ENCODE data around the gene UMAD1.

Gene UMAD1

GRCh38 chr7:7881581-7881980, 241.0 kb downstream of the UMAD1 start:
- Histone ChIP-seq H3K27ac (ENCODE audit: low read depth, low read length, severe bottlenecking) (no peak overlapping the region), H3K9me3 (ENCODE audit: control insufficient read depth, low read length) (no peaks in the 10 kb centered on the region), H3K36me3 (ENCODE audit: control insufficient read depth, insufficient read depth, low read length) (no peaks in the 10 kb centered on the region), H3K4me3 (ENCODE audit: extremely low read depth, insufficient read depth, low read length, poor library complexity, severe bottlenecking) (no peak overlapping the region), H3K4me1 (ENCODE audit: control insufficient read depth, insufficient read depth, low read length, poor library complexity, severe bottlenecking) (no peaks in the 10 kb centered on the region)
- whole genome bisulfite sequencing, 2 experiments (ENCODE audit: insufficient coverage in 2 of 2), result 97 to 100% methylated on average over 2 to 3 of the region's 6 CpGs

GRCh38 chr7:7882888-7883287, 242.3 kb downstream of the UMAD1 start:
- WGBS, 2 experiments (ENCODE audit: insufficient coverage in 2 of 2), result 95 to 100% methylated on average over 1 of the region's 2 CpGs
- Histone ChIP-seq H3K36me3 (ENCODE audit: control insufficient read depth, insufficient read depth, low read length) (no peaks in the 10 kb centered on the region), H3K9me3 (ENCODE audit: control insufficient read depth, low read length) (no peaks in the 10 kb centered on the region), H3K4me3 (ENCODE audit: extremely low read depth, insufficient read depth, low read length, poor library complexity, severe bottlenecking) (no peak overlapping the region), H3K27ac (ENCODE audit: low read depth, low read length, severe bottlenecking) (no peak overlapping the region), H3K4me1 (ENCODE audit: control insufficient read depth, insufficient read depth, low read length, poor library complexity, severe bottlenecking) (no peaks in the 10 kb centered on the region)

- Histone ChIP-seq H3K4me3 (ENCODE audit: extremely low read depth, insufficient read depth, low read length, poor library complexity, severe bottlenecking) (no peak overlapping the region), H3K36me3 (ENCODE audit: control insufficient read depth, insufficient read depth, low read length) (no peaks in the 10 kb centered on the region), H3K4me1 (ENCODE audit: control insufficient read depth, insufficient read depth, low read length, poor library complexity, severe bottlenecking) (no peaks in the 10 kb centered on the region), H3K27ac (ENCODE audit: low read depth, low read length, severe bottlenecking) (no peak overlapping the region), H3K9me3 (ENCODE audit: control insufficient read depth, low read length) (no peaks in the 10 kb centered on the region)
- WGBS, 2 experiments (ENCODE audit: insufficient coverage in 2 of 2), result 100% methylated on average over 1 of the region's 2 CpGs
Observed at GRCh38 chr7:7883394-7883793, 242.8 kb downstream of the UMAD1 start.

- Histone ChIP-seq H3K27ac (ENCODE audit: low read depth, low read length, severe bottlenecking) (no peak overlapping the region), H3K36me3 (ENCODE audit: control insufficient read depth, insufficient read depth, low read length) (no peaks in the 10 kb centered on the region), H3K9me3 (ENCODE audit: control insufficient read depth, low read length) (no peaks in the 10 kb centered on the region), H3K4me1 (ENCODE audit: control insufficient read depth, insufficient read depth, low read length, poor library complexity, severe bottlenecking) (no peaks in the 10 kb centered on the region), H3K4me3 (ENCODE audit: extremely low read depth, insufficient read depth, low read length, poor library complexity, severe bottlenecking) (no peak overlapping the region)
- 84 to 88% methylated on average over 2 of the region's 3 CpGs for WGBS, 2 experiments (ENCODE audit: insufficient coverage in 2 of 2)
Observed at GRCh38 chr7:7884855-7885254, 244.3 kb downstream of the UMAD1 start.

GRCh38 chr7:7889791-7890568, 249.4 kb downstream of the UMAD1 start:
- Histone ChIP-seq H3K4me1 (ENCODE audit: control insufficient read depth, insufficient read depth, low read length, poor library complexity, severe bottlenecking) (no peaks in the 10 kb centered on the region), H3K4me3 (ENCODE audit: extremely low read depth, insufficient read depth, low read length, poor library complexity, severe bottlenecking) (no peak overlapping the region), H3K9me3 (ENCODE audit: control insufficient read depth, low read length) (no peaks in the 10 kb centered on the region), H3K36me3 (ENCODE audit: control insufficient read depth, insufficient read depth, low read length) (no peaks in the 10 kb centered on the region), H3K27ac (ENCODE audit: low read depth, low read length, severe bottlenecking) (no peak overlapping the region)
- 65 to 88% methylated on average over 2 to 3 of the region's 5 CpGs for WGBS, 2 experiments (ENCODE audit: insufficient coverage in 2 of 2)

GRCh38 chr7:7895004-7895650, 254.6 kb downstream of the UMAD1 start:
- no peaks in the 10 kb centered on the region for H3K9me3 ChIP-seq (ENCODE audit: control insufficient read depth, low read length)
- WGBS, 2 experiments (ENCODE audit: insufficient coverage in 2 of 2), result 80 to 100% methylated on average over 1 to 2 of the region's 7 CpGs
- H3K36me3 ChIP-seq (ENCODE audit: control insufficient read depth, insufficient read depth, low read length), result no peaks in the 10 kb centered on the region
- peaks cover 15% of the 10 kb centered on the region for H3K4me1 ChIP-seq (ENCODE audit: control insufficient read depth, insufficient read depth, low read length, poor library complexity, severe bottlenecking)
- H3K27ac ChIP-seq (ENCODE audit: low read depth, low read length, severe bottlenecking), result no peak overlapping the region
- no peak overlapping the region for H3K4me3 ChIP-seq (ENCODE audit: extremely low read depth, insufficient read depth, low read length, poor library complexity, severe bottlenecking)

GRCh38 chr7:7895754-7896153, 255.2 kb downstream of the UMAD1 start:
- H3K9me3 ChIP-seq (ENCODE audit: control insufficient read depth, low read length), result no peaks in the 10 kb centered on the region
- 80 to 100% methylated on average over 2 to 3 of the region's 4 CpGs for WGBS, 2 experiments (ENCODE audit: insufficient coverage in 2 of 2)
- H3K4me3 ChIP-seq (ENCODE audit: extremely low read depth, insufficient read depth, low read length, poor library complexity, severe bottlenecking), result no peak overlapping the region

GRCh38 chr7:7897509-7897908, 257.0 kb downstream of the UMAD1 start:
- no CpG with 5 or more reads among the region's 2 CpGs for WGBS, 2 experiments (ENCODE audit: insufficient coverage in 2 of 2)
- Histone ChIP-seq H3K27ac (ENCODE audit: low read depth, low read length, severe bottlenecking) (peak overlapping the region; percentile 39), H3K4me1 (ENCODE audit: control insufficient read depth, insufficient read depth, low read length, poor library complexity, severe bottlenecking) (peaks cover 15% of the 10 kb centered on the region), H3K36me3 (ENCODE audit: control insufficient read depth, insufficient read depth, low read length) (no peaks in the 10 kb centered on the region), H3K9me3 (ENCODE audit: control insufficient read depth, low read length) (no peaks in the 10 kb centered on the region), H3K4me3 (ENCODE audit: extremely low read depth, insufficient read depth, low read length, poor library complexity, severe bottlenecking) (no peak overlapping the region)

More at GRCh38 chr7:7895754-7896153, 255.2 kb downstream of the UMAD1 start:
- H3K36me3 ChIP-seq (ENCODE audit: control insufficient read depth, insufficient read depth, low read length), result no peaks in the 10 kb centered on the region
- H3K4me1 ChIP-seq (ENCODE audit: control insufficient read depth, insufficient read depth, low read length, poor library complexity, severe bottlenecking), result peaks cover 15% of the 10 kb centered on the region
- H3K27ac ChIP-seq (ENCODE audit: low read depth, low read length, severe bottlenecking), result no peak overlapping the region

- Histone ChIP-seq H3K9me3 (ENCODE audit: control insufficient read depth, low read length) (no peaks in the 10 kb centered on the region), H3K27ac (ENCODE audit: low read depth, low read length, severe bottlenecking) (no peak overlapping the region), H3K36me3 (ENCODE audit: control insufficient read depth, insufficient read depth, low read length) (no peaks in the 10 kb centered on the region), H3K4me1 (ENCODE audit: control insufficient read depth, insufficient read depth, low read length, poor library complexity, severe bottlenecking) (peaks cover 15% of the 10 kb centered on the region), H3K4me3 (ENCODE audit: extremely low read depth, insufficient read depth, low read length, poor library complexity, severe bottlenecking) (no peak overlapping the region)
- WGBS, 2 experiments (ENCODE audit: insufficient coverage in 2 of 2), result 62% methylated on average over 2 of the region's 4 CpGs; no CpG with 5 or more reads in 1 of the 2 experiments
Observed at GRCh38 chr7:7897949-7898515, 257.5 kb downstream of the UMAD1 start.

GRCh38 chr7:7902845-7903244, 262.3 kb downstream of the UMAD1 start:
- 90 to 100% methylated on average over 2 of the region's 2 CpGs for WGBS, 2 experiments (ENCODE audit: insufficient coverage in 2 of 2)
- H3K27ac ChIP-seq (ENCODE audit: low read depth, low read length, severe bottlenecking), result no peak overlapping the region
- H3K4me1 ChIP-seq (ENCODE audit: control insufficient read depth, insufficient read depth, low read length, poor library complexity, severe bottlenecking), result peaks cover 1% of the 10 kb centered on the region
- no peak overlapping the region for H3K4me3 ChIP-seq (ENCODE audit: extremely low read depth, insufficient read depth, low read length, poor library complexity, severe bottlenecking)
- H3K9me3 ChIP-seq (ENCODE audit: control insufficient read depth, low read length), result no peaks in the 10 kb centered on the region
- H3K36me3 ChIP-seq (ENCODE audit: control insufficient read depth, insufficient read depth, low read length), result no peaks in the 10 kb centered on the region

GRCh38 chr7:7907306-7907705, 266.8 kb downstream of the UMAD1 start:
- H3K4me1 ChIP-seq (ENCODE audit: control insufficient read depth, insufficient read depth, low read length, poor library complexity, severe bottlenecking), result peaks cover 4% of the 10 kb centered on the region
- H3K9me3 ChIP-seq (ENCODE audit: control insufficient read depth, low read length), result no peaks in the 10 kb centered on the region
- no peak overlapping the region for H3K4me3 ChIP-seq (ENCODE audit: extremely low read depth, insufficient read depth, low read length, poor library complexity, severe bottlenecking)
- no peak overlapping the region for H3K27ac ChIP-seq (ENCODE audit: low read depth, low read length, severe bottlenecking)
- H3K36me3 ChIP-seq (ENCODE audit: control insufficient read depth, insufficient read depth, low read length), result no peaks in the 10 kb centered on the region
- WGBS, 2 experiments (ENCODE audit: insufficient coverage in 2 of 2), result no CpG with 5 or more reads among the region's 2 CpGs
